Measurements from ENCODE around the gene LRMDA.

The LRMDA gene

GRCh38 chr10:76338187-76338586 lies 906.8 kb downstream of the LRMDA start:
- Histone ChIP-seq H3K4me3 (ENCODE audit: insufficient read depth, low read length, poor library complexity, severe bottlenecking) (no peak overlapping the region), H4K20me1 (ENCODE audit: low read depth, low read length) (no peaks in the 10 kb centered on the region), H3K79me2 (ENCODE audit: insufficient read depth, low read length) (no peaks in the 10 kb centered on the region), H3K9ac (ENCODE audit: low read length) (no peak overlapping the region), H3K9me2 (replicated peaks; ENCODE audit: insufficient read depth, low read length) (no peaks in the 10 kb centered on the region), H3F3A (ENCODE audit: insufficient read depth) (no peaks in the 10 kb centered on the region), H3K9me3 (ENCODE audit: insufficient read depth, low read length) (no peaks in the 10 kb centered on the region), H3K36me3 (ENCODE audit: low read length) (no peaks in the 10 kb centered on the region), H3K27me3 (ENCODE audit: low read length) (no peaks in the 10 kb centered on the region), H2AFZ (ENCODE audit: low read depth, low read length, severe bottlenecking) (no peak overlapping the region), H3K4me2 (ENCODE audit: low read depth, low read length, poor library complexity, severe bottlenecking) (no peak overlapping the region), H3K27ac (ENCODE audit: low read depth, low read length) (no peak overlapping the region)
- TF ChIP-seq EZH2phosphoT487 (conservative IDR thresholded peaks at IDR 0.05; ENCODE audit: low read length) (no peak), CTCF (IDR thresholded peaks at IDR 0.05; ENCODE audit: insufficient read depth, low read length, poor library complexity, severe bottlenecking) (no peak)

DNA sequence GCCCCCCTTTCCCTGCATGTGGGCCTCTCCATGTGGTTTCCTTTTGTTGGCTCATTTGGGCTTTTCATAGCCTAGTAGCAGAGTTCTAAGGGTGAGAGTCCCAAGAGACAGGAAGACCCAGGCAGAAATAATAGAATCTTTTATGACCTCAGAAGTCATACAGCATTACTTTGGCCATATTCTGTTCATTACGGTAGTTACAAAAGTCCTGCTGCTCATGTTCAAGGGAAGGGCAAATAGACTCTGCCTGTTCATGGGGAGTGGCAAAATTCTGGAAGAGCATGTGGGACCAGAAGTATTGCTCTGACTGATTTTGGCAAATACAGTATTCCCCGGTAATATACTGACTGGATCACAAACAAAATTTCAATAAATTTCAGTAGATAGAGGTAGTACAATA lies 910.3 kb downstream of the LRMDA start:
- Histone ChIP-seq H3K79me2 (ENCODE audit: insufficient read depth, low read length) (no peaks in the 10 kb centered on the region), H3K9me2 (replicated peaks; ENCODE audit: insufficient read depth, low read length) (no peaks in the 10 kb centered on the region), H3K9me3 (ENCODE audit: insufficient read depth, low read length) (no peaks in the 10 kb centered on the region), H3K36me3 (ENCODE audit: low read length) (no peaks in the 10 kb centered on the region), H3F3A (ENCODE audit: insufficient read depth) (no peaks in the 10 kb centered on the region), H3K27ac (ENCODE audit: low read depth, low read length) (no peak overlapping the region), H4K20me1 (ENCODE audit: low read depth, low read length) (no peaks in the 10 kb centered on the region), H2AFZ (ENCODE audit: low read depth, low read length, severe bottlenecking) (no peak overlapping the region), H3K9ac (ENCODE audit: low read length) (no peak overlapping the region), H3K4me3 (ENCODE audit: insufficient read depth, low read length, poor library complexity, severe bottlenecking) (no peak overlapping the region), H3K4me2 (ENCODE audit: low read depth, low read length, poor library complexity, severe bottlenecking) (no peak overlapping the region), H3K27me3 (ENCODE audit: low read length) (no peaks in the 10 kb centered on the region)
- no peak for TF ChIP-seq CTCF (IDR thresholded peaks at IDR 0.05; ENCODE audit: insufficient read depth, low read length, poor library complexity, severe bottlenecking)
- no peak for TF ChIP-seq EZH2phosphoT487 (conservative IDR thresholded peaks at IDR 0.05; ENCODE audit: low read length)

DNA sequence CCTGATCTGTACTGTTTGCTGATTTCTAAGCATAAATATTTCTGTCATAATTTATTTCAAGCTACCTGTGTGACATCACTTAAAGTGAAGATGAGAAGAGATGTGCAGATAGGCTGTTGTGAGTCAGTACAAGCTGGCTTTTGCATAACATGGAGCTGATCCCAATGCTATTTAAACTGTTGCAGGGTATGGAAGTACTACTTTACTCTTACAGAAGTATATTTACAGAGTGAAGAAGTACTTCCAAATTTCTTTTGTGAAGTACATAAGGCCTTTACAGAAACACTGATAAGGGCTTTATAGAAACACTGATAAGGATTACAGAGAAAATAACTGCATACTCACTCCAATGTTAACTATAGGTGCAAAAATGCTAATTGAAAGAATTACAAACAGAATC lies 911.6 kb downstream of the LRMDA start:
- Histone ChIP-seq H3K27ac (ENCODE audit: low read depth, low read length) (no peak overlapping the region), H3K79me2 (ENCODE audit: insufficient read depth, low read length) (no peaks in the 10 kb centered on the region), H3K9ac (ENCODE audit: low read length) (no peak overlapping the region), H3K4me2 (ENCODE audit: low read depth, low read length, poor library complexity, severe bottlenecking) (no peak overlapping the region), H3K9me2 (replicated peaks; ENCODE audit: insufficient read depth, low read length) (no peaks in the 10 kb centered on the region; the same call in 1 of the 2 replicates), H3K4me3 (ENCODE audit: insufficient read depth, low read length, poor library complexity, severe bottlenecking) (no peak overlapping the region), H3K36me3 (ENCODE audit: low read length) (no peaks in the 10 kb centered on the region), H3K9me3 (ENCODE audit: insufficient read depth, low read length) (no peaks in the 10 kb centered on the region), H2AFZ (ENCODE audit: low read depth, low read length, severe bottlenecking) (no peak overlapping the region), H3K27me3 (ENCODE audit: low read length) (no peaks in the 10 kb centered on the region), H4K20me1 (ENCODE audit: low read depth, low read length) (no peaks in the 10 kb centered on the region), H3F3A (ENCODE audit: insufficient read depth) (no peaks in the 10 kb centered on the region)
- TF ChIP-seq CTCF (IDR thresholded peaks at IDR 0.05; ENCODE audit: insufficient read depth, low read length, poor library complexity, severe bottlenecking), result no peak
- TF ChIP-seq EZH2phosphoT487 (conservative IDR thresholded peaks at IDR 0.05; ENCODE audit: low read length), result no peak

Measured in SU-DHL-6 (cell line).